GM21390 (cell line): ENCODE results near the gene COPS8.

Experiments
- ATAC-seq: cut with Tn5 transposase; IDR thresholded peaks from one replicate; pipeline ENCODE4 v1.9.1; 2021; ENCODE audit not compliant: unreplicated experiment

Gene COPS8

GRCh38 chr2:237097911-237098702 lies 12.4 kb downstream of the COPS8 start:
- no peak for ATAC-seq

GRCh38 chr2:237099804-237100203 lies 14.1 kb downstream of the COPS8 start:
- no peak for ATAC-seq

GRCh38 chr2:237101118-237101979 lies 15.7 kb downstream of the COPS8 start:
- ATAC-seq, result no peak

- no peak for ATAC-seq
Measured at GRCh38 chr2:237102428-237102827, 16.7 kb downstream of the COPS8 start.

GRCh38 chr2:237109421-237109934 lies 23.8 kb downstream of the COPS8 start:
- ATAC-seq, result no peak

GRCh38 chr2:237113026-237113795 lies 27.5 kb downstream of the COPS8 start:
- ATAC-seq, result no peak

- ATAC-seq, result no peak
Measured at GRCh38 chr2:237115870-237116269, 30.2 kb downstream of the COPS8 start.

- ATAC-seq, result no peak
Measured at GRCh38 chr2:237116431-237116830, 30.7 kb downstream of the COPS8 start.

- no peak for ATAC-seq
Measured at GRCh38 chr2:237118025-237118424, 32.3 kb downstream of the COPS8 start.

GRCh38 chr2:237118561-237119155 lies 33.0 kb downstream of the COPS8 start:
- no peak for ATAC-seq

GRCh38 chr2:237120916-237121315 lies 35.2 kb downstream of the COPS8 start:
- ATAC-seq, result no peak

GRCh38 chr2:237121321-237121720 lies 35.6 kb downstream of the COPS8 start:
- ATAC-seq, result no peak

- no peak for ATAC-seq
Measured at GRCh38 chr2:237122214-237122666, 36.6 kb downstream of the COPS8 start.

- ATAC-seq, result no peak
Measured at GRCh38 chr2:237124820-237125219, 39.1 kb downstream of the COPS8 start.

- ATAC-seq, result no peak
Measured at GRCh38 chr2:237125967-237126366, 40.3 kb downstream of the COPS8 start.

- no peak for ATAC-seq
Measured at GRCh38 chr2:237126519-237127174, 41.0 kb downstream of the COPS8 start.

- no peak for ATAC-seq
Measured at GRCh38 chr2:237128026-237128703, 42.5 kb downstream of the COPS8 start.

- ATAC-seq, result no peak
Measured at GRCh38 chr2:237128845-237129592, 43.3 kb downstream of the COPS8 start.
